Small intestine (tissue), 7 donors: Measurements from ENCODE around the gene CAMK1D. TPM values are rescaled to one million over a fixed set of nuclear protein-coding genes. Genes with fewer than 3 reads are reported as not detected.

ENCODE experiments used
- DNase-seq, 2 donors: peaks; one replicate each; pipeline versions ENCODE4 v3.0.0 to v3.0.0-alpha.2; 2013
- FAIRE-seq: peaks from 2 replicates; lab custom pipeline; 2012; peaks lifted over from hg19 to GRCh38; lab: Jason Lieb, UNC
- H3K27ac ChIP-seq, 3 donors: one replicate each; pipeline ENCODE4 v1.5.1; 2013; ENCODE audit warnings: low read length in 2 of 3, mild to moderate bottlenecking in 2 of 3, control low read depth in 1 of 3, inconsistent platforms in 1 of 3, low read depth in 1 of 3, moderate library complexity in 1 of 3
- H3K27me3 ChIP-seq, 3 donors: one replicate each; pipeline ENCODE4 v1.6.1; 2013; ENCODE audit warnings: low read length in 3 of 3, inconsistent platforms in 1 of 3; ENCODE audit not compliant: control insufficient read depth in 3 of 3, insufficient read depth in 3 of 3
- H3K36me3 ChIP-seq, 3 donors: one replicate each; pipeline ENCODE4 v1.6.1; 2013; ENCODE audit warnings: low read length in 3 of 3, inconsistent platforms in 1 of 3, low read depth in 1 of 3, mild to moderate bottlenecking in 1 of 3, moderate library complexity in 1 of 3; ENCODE audit not compliant: control insufficient read depth in 3 of 3, insufficient read depth in 2 of 3
- H3K4me1 ChIP-seq, 3 donors: one replicate each; pipeline ENCODE4 v1.6.1; 2013; ENCODE audit warnings: low read length in 2 of 3, inconsistent platforms in 1 of 3, low read depth in 1 of 3, mild to moderate bottlenecking in 1 of 3, moderate library complexity in 1 of 3; ENCODE audit not compliant: control insufficient read depth in 3 of 3, insufficient read depth in 2 of 3
- H3K4me3 ChIP-seq, 3 donors: one replicate each; pipeline ENCODE4 v1.5.1; 2013; ENCODE audit warnings: low read length in 3 of 3, control low read depth in 1 of 3, inconsistent platforms in 1 of 3, low read depth in 1 of 3, mild to moderate bottlenecking in 1 of 3, moderate library complexity in 1 of 3
- H3K9me3 ChIP-seq, 2 donors: one replicate each; pipeline ENCODE4 v1.6.1; 2013; ENCODE audit warnings: low read depth in 1 of 2, low read length in 1 of 2; ENCODE audit not compliant: control insufficient read depth in 2 of 2, insufficient read depth in 1 of 2
- WGBS, 3 donors: extraction: QIAGEN DNeasy Blood & Tissue Kit; methylation state at CpG; one replicate each; pipeline ENCODE4 v1.1.7; 2013; 5-methylcytosine and 5-hydroxymethylcytosine counted together
- polyA plus RNA-seq, 4 donors: library from polyadenylated mRNA; stranded (reverse) in 3 of 4; unstranded in 1 of 4; fragments of 200-250 nt in 3 of 4; fragments of 120-200 nt in 1 of 4; gene quantifications; one replicate each; pipeline versions ENCODE4 v1.2.1 to v1.2.3, GENCODE V29; 2013
- donor health status: healthy with polysubstance abuse.
- donor health status: control.
- donor health status: control.
- donor health status: Bipolar disorder and iron deficiency.
- donor health status: healthy.

Gene CAMK1D
- polyA plus RNA-seq, 4 donors, result 0.45 to 9.7 (median 3.8) TPM

DNA sequence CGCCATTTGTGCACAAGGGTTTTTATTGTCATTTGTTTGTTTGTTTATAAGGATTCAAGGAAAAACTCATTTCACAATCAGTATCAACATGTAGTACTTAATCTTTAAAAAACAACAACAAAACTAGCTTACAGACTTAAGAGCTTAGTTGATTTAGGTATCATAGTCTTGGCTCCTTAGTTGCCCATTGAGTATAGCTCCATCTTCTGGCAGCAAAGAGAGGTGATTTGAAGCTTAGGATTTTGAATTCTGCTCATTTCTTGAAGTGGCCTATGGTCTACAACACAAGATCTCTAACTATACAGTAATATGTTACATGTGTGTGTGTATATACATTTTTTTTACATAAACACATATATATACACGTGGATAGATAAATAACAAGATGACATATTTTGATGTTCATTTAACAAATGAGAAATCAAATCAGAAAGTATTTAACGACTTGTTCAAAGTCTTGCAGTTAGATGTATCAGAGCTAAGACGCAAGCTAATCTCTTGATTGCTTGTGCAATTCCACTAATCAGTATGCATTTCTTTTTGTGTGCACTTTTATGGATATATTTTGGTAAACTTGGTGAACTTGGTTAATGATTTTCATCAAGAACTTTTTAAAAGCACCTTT lies 307.3 kb downstream of the CAMK1D start:
- Histone ChIP-seq H3K4me3 (no peak overlapping the region), H3K27ac (no peak overlapping the region), H3K9me3 (peaks cover 0 to 8% of the 10 kb centered on the region in 2 donors), H3K4me1 (no peaks in the 10 kb centered on the region), H3K27me3 (no peaks in the 10 kb centered on the region), H3K36me3 (no peaks in the 10 kb centered on the region)
- FAIRE-seq, result peak; percentile 44
- 53 to 72% (median 57%) methylated on average over 4 of the region's 4 CpGs for WGBS, 3 donors
- DNase-seq, result peak; percentile 65 to 67

DNA sequence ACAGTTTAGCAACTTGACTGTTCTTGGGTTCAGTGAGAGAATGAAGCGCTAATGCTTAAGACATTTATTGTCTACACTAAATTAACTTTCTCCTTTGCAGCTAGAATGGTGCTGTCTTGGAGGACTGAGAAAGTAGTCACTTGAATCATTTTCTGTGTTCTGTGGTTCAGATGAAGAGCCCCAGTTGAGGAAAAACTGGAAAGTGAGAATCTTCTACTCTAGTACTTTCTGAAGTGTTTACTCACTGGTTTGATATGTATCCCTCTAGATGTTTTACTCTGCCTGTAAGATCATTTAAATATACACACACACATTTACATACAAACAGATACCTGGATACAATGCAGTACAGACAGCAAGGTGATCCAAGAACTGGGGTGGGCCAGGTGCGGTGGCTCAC lies 308.1 kb downstream of the CAMK1D start:
- Histone ChIP-seq H3K9me3 (peaks cover 0 to 8% of the 10 kb centered on the region in 2 donors), H3K4me3 (no peak overlapping the region), H3K27ac (no peak overlapping the region), H3K36me3 (no peaks in the 10 kb centered on the region), H3K4me1 (no peaks in the 10 kb centered on the region), H3K27me3 (no peaks in the 10 kb centered on the region)
- WGBS, 3 donors, result 84 to 96% (median 85%) methylated on average over 2 of the region's 2 CpGs
- DNase-seq, result no peak
- FAIRE-seq, result no peak

DNA sequence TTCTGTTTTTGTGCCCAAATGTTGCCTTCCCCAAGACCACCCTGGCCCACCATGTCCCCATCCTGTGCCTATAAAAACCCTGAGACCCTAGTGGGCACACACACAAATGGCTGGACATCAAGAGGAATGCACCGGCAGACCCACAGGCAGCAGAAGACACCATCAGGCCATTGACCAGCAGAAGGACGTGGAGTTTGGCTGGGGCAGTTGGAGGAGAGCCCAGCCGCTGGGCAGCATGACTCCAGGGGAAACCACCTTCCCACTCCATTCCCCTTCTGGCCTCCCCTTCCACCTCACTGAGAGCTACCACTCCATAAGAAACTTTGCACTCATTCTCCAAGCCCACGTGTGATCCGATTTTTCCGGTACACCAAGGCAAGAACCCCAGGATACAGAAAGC lies 309.2 kb downstream of the CAMK1D start:
- FAIRE-seq (no peak), DNase-seq (no peak)
- H3K4me3 ChIP-seq, result no peak overlapping the region
- 91 to 92% (median 91%) methylated on average over 6 of the region's 6 CpGs for WGBS, 3 donors
- H3K27ac ChIP-seq, result no peak overlapping the region
- no peaks in the 10 kb centered on the region for H3K36me3 ChIP-seq
- peaks cover 0 to 8% of the 10 kb centered on the region in 2 donors for H3K9me3 ChIP-seq
- H3K4me1 ChIP-seq, result no peaks in the 10 kb centered on the region
- no peaks in the 10 kb centered on the region for H3K27me3 ChIP-seq

DNA sequence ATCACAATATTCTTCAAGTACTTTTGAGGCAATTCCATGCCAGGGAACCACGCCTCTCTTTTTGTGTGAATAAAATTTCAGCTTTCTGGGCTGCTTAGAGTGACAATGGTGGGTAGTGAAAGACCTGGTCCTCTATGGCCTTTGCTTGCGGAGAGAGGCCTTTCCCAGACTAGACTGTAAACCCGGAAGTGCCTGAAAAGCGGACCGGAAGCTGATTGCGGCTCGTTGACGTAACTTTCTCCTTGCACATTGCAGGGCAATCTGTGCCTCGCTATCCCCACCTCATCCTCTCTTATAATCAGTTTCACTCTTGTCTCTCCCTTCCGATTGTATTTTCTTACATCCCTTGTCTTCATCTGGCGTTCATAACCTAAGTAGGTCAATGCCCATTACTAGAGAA lies 310.4 kb downstream of the CAMK1D start:
- Histone ChIP-seq H3K4me1 (no peaks in the 10 kb centered on the region), H3K9me3 (peaks cover 0 to 2% of the 10 kb centered on the region in 2 donors), H3K27ac (no peak overlapping the region), H3K36me3 (no peaks in the 10 kb centered on the region), H3K4me3 (no peak overlapping the region), H3K27me3 (no peaks in the 10 kb centered on the region)
- 88 to 96% (median 89%) methylated on average over 11 of the region's 11 CpGs for WGBS, 3 donors
- DNase-seq (no peak), FAIRE-seq (no peak)

- Histone ChIP-seq H3K27ac (no peak overlapping the region), H3K4me1 (no peaks in the 10 kb centered on the region), H3K27me3 (no peaks in the 10 kb centered on the region), H3K9me3 (no peaks in the 10 kb centered on the region), H3K4me3 (no peak overlapping the region), H3K36me3 (no peaks in the 10 kb centered on the region)
- no peak for FAIRE-seq
- 93 to 97% (median 95%) methylated on average over 3 of the region's 3 CpGs for WGBS, 3 donors
- DNase-seq, result no peak
These were observed 311.5 kb downstream of the CAMK1D start for GRCh38 chr10:12660812-12661211.

GRCh38 chr10:12661671-12662070 lies 312.3 kb downstream of the CAMK1D start:
- H3K4me1 ChIP-seq, result no peaks in the 10 kb centered on the region
- DNase-seq, result no peak
- no peaks in the 10 kb centered on the region for H3K27me3 ChIP-seq
- WGBS, 3 donors, result 74 to 97% (median 85%) methylated on average over 1 of the region's 1 CpG
- no peak overlapping the region for H3K4me3 ChIP-seq
- H3K9me3 ChIP-seq, result no peaks in the 10 kb centered on the region
- no peak for FAIRE-seq
- no peak overlapping the region for H3K27ac ChIP-seq
- H3K36me3 ChIP-seq, result no peaks in the 10 kb centered on the region

DNA sequence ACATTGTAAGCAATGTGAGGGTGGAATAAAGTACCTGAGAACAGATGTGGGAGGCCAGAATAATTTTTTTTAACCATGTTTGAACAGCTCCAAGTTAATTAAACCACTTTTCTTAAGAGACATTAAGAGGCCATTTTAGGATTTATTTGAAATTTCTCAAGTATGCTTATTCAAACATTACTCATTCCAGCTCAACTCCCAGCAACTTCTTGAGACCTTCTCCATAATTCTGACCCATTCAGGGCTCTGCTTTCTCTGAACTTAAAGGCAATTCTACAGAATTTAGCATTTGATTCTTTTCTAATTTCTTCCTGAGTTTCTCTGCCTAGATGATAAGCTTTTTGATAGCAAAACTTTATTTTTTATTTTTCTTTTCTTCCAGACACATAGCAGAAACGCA lies 314.5 kb downstream of the CAMK1D start:
- H3K27ac ChIP-seq, result no peak overlapping the region
- H3K9me3 ChIP-seq, result no peaks in the 10 kb centered on the region
- no peak overlapping the region for H3K4me3 ChIP-seq
- DNase-seq, result no peak
- no peaks in the 10 kb centered on the region for H3K36me3 ChIP-seq
- H3K4me1 ChIP-seq, result no peaks in the 10 kb centered on the region
- no peak for FAIRE-seq
- WGBS, 3 donors, result 79 to 92% (median 84%) methylated on average over 1 of the region's 1 CpG
- H3K27me3 ChIP-seq, result no peaks in the 10 kb centered on the region

- FAIRE-seq (no peak), DNase-seq (no peak)
- 80 to 90% (median 80%) methylated on average over 7 of the region's 7 CpGs for WGBS, 3 donors
- H3K9me3 ChIP-seq, result no peaks in the 10 kb centered on the region
- no peaks in the 10 kb centered on the region for H3K36me3 ChIP-seq
- no peaks in the 10 kb centered on the region for H3K27me3 ChIP-seq
- no peak overlapping the region for H3K4me3 ChIP-seq
- no peaks in the 10 kb centered on the region for H3K4me1 ChIP-seq
- no peak overlapping the region for H3K27ac ChIP-seq
These were observed 316.2 kb downstream of the CAMK1D start for GRCh38 chr10:12665501-12665900.

DNA sequence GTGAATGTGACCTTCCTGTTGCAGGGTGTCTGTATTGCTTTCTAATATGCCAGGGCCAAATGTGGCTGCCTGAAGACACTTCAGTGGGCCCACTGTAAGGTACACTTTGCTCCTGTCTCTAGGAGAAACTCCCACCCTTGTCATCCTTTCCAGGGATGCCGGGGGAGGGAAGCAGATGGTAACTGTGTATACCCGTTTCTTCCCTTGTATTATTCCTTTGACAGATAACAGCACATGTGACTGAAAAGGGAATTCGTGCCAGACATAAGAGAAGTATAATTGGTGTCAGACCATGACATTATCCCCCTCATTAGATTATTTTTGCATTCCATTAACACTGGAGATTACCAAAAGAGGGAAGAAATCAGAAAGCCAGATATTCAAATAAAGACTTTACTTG lies 317.7 kb downstream of the CAMK1D start:
- no peaks in the 10 kb centered on the region for H3K4me1 ChIP-seq
- no peaks in the 10 kb centered on the region for H3K36me3 ChIP-seq
- H3K9me3 ChIP-seq, result no peaks in the 10 kb centered on the region
- no peak for DNase-seq
- no peak overlapping the region for H3K27ac ChIP-seq
- WGBS, 3 donors, result 92 to 93% (median 93%) methylated on average over 3 of the region's 3 CpGs
- no peaks in the 10 kb centered on the region for H3K27me3 ChIP-seq
- H3K4me3 ChIP-seq, result no peak overlapping the region
- FAIRE-seq, result no peak
